RWPE2 (cell line): ENCODE measurements around the gene GABPB1.

ENCODE experiments used
- ATAC-seq: fragments of 200-7000 bp; cut with Tn5 transposase; 3 replicates; pipeline ENCODE4 v1.9.1; 2021; ENCODE audit warnings: low read depth
- DNase-seq: peaks from one replicate; pipeline ENCODE4 v3.0.0-alpha.2; 2020; ENCODE audit warnings: low spot score
- H3K27ac ChIP-seq: fragments of 450-650 bp; 2 replicates; pipeline ENCODE4 v1.5.1; 2017; ENCODE audit warnings: mild to moderate bottlenecking; ENCODE audit not compliant: poor library complexity, severe bottlenecking
- H3K27me3 ChIP-seq: fragments of 250-450 bp; sonication (Bioruptor Pico); 2 replicates; pipeline ENCODE4 v1.5.1; 2021; ENCODE audit warnings: mild to moderate bottlenecking, moderate library complexity; ENCODE audit not compliant: insufficient read depth, poor library complexity, severe bottlenecking
- H3K36me3 ChIP-seq: fragments of 250-450 bp; sonication (Bioruptor Pico); 2 replicates; pipeline ENCODE4 v1.5.1; 2020; ENCODE audit warnings: low read depth, mild to moderate bottlenecking, moderate library complexity
- H3K4me1 ChIP-seq: fragments of 250-450 bp; sonication (Bioruptor Pico); 2 replicates; pipeline ENCODE4 v1.5.1; 2021; ENCODE audit warnings: mild to moderate bottlenecking, moderate library complexity; ENCODE audit not compliant: insufficient read depth, poor library complexity, severe bottlenecking
- H3K4me3 ChIP-seq: fragments of 250-450 bp; sonication (Bioruptor Pico); 2 replicates; pipeline ENCODE4 v1.5.1; 2021; ENCODE audit warnings: mild to moderate bottlenecking, moderate library complexity; ENCODE audit not compliant: severe bottlenecking
- H3K9me3 ChIP-seq: fragments of 250-450 bp; sonication (Bioruptor Pico); 2 replicates; pipeline ENCODE4 v1.5.1; 2021; ENCODE audit warnings: mild to moderate bottlenecking, moderate library complexity; ENCODE audit not compliant: severe bottlenecking
- TF ChIP-seq, protein P1 (sequence below): fragments of 450-650 bp; IDR thresholded peaks from one replicate; pipeline ENCODE4 v1.5.1; 2017; ENCODE audit warnings: mild to moderate bottlenecking, moderate library complexity; ENCODE audit not compliant: poor library complexity, severe bottlenecking

Gene GABPB1

DNA sequence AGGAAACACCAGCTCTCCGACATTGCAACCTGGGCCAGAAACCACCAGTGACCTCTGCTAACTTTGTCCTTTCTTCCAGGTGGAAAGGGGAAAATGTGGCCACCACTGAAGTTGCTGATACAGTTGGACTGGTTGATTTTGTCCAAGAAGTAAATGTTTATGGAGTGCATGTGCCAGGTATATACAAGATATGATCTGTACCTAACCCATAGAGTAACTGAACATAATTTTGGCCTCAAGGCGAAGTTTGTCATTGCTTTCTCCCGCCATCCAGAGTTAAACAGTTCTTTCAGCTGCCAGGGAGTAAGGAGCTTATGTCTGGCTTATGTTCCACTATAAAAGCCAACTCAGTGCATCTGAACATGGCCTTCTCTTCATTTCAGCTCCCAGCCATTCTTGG lies 126.1 kb downstream of the GABPB1 start:
- Histone ChIP-seq H3K9me3 (no peaks in the 10 kb centered on the region), H3K4me1 (no peaks in the 10 kb centered on the region), H3K4me3 (no peak overlapping the region), H3K27me3 (no peaks in the 10 kb centered on the region), H3K27ac (no peak overlapping the region), H3K36me3 (no peaks in the 10 kb centered on the region)
- ATAC-seq (no peak), DNase-seq (no peak)
- TF ChIP-seq, protein P1, sequence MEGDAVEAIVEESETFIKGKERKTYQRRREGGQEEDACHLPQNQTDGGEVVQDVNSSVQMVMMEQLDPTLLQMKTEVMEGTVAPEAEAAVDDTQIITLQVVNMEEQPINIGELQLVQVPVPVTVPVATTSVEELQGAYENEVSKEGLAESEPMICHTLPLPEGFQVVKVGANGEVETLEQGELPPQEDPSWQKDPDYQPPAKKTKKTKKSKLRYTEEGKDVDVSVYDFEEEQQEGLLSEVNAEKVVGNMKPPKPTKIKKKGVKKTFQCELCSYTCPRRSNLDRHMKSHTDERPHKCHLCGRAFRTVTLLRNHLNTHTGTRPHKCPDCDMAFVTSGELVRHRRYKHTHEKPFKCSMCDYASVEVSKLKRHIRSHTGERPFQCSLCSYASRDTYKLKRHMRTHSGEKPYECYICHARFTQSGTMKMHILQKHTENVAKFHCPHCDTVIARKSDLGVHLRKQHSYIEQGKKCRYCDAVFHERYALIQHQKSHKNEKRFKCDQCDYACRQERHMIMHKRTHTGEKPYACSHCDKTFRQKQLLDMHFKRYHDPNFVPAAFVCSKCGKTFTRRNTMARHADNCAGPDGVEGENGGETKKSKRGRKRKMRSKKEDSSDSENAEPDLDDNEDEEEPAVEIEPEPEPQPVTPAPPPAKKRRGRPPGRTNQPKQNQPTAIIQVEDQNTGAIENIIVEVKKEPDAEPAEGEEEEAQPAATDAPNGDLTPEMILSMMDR = no peak

DNA sequence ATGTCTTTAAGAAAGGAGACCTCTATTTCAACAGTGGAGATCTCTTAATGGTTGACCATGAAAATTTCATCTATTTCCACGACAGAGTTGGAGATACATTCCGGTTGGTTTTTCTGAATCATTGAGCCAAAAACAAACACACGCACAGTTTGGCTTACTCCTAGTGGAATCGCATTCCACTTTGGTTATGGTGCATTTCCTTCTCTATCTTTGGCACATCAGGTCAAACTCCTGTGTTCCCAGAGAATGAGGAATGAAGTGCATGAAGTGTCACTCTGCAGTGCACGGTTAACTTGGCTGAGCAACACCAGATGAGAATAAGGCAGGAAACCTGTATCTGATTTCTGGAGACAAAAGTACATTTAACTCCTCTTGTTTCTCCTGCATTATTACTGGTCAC lies 127.9 kb downstream of the GABPB1 start:
- Histone ChIP-seq H3K27ac (no peak overlapping the region), H3K36me3 (no peaks in the 10 kb centered on the region), H3K4me1 (no peaks in the 10 kb centered on the region), H3K4me3 (no peak overlapping the region), H3K27me3 (no peaks in the 10 kb centered on the region), H3K9me3 (no peaks in the 10 kb centered on the region)
- ATAC-seq (no peak), DNase-seq (no peak)
- TF ChIP-seq, protein P1 = no peak

DNA sequence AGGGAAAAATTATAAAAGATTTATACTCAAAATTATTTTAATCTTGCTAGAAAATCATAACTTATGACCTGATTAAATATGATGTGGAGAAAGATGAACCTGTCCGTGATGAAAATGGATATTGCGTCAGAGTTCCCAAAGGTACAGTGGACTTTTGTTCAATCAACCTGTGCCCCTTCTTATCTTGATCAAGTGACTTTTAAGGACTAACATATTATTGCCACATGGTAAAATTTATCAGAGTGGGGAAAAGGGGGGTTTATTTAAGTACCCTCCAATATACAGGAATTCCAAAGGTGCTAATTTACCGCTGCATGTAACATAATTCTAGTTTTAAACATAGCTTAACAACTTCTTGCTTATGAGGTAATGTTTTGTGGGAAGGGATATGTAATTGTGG lies 129.1 kb downstream of the GABPB1 start:
- no peaks in the 10 kb centered on the region for H3K4me1 ChIP-seq
- DNase-seq (no peak), ATAC-seq (no peak)
- TF ChIP-seq, protein P1 = no peak
- H3K9me3 ChIP-seq = no peaks in the 10 kb centered on the region
- H3K36me3 ChIP-seq = no peaks in the 10 kb centered on the region
- H3K4me3 ChIP-seq = no peak overlapping the region
- H3K27me3 ChIP-seq = no peaks in the 10 kb centered on the region
- H3K27ac ChIP-seq = no peak overlapping the region
